ENCODE measurements around the gene HTT. TPM values are rescaled to one million over a fixed set of nuclear protein-coding genes. Genes with fewer than 3 reads are reported as not detected.

The HTT gene
- total and polyA plus RNA-seq, 2 of the 8 experiments (the other 6 are each of a cell fraction or from before 2014, with no cell fraction given), result 24.0 to 71.0 TPM

DNA sequence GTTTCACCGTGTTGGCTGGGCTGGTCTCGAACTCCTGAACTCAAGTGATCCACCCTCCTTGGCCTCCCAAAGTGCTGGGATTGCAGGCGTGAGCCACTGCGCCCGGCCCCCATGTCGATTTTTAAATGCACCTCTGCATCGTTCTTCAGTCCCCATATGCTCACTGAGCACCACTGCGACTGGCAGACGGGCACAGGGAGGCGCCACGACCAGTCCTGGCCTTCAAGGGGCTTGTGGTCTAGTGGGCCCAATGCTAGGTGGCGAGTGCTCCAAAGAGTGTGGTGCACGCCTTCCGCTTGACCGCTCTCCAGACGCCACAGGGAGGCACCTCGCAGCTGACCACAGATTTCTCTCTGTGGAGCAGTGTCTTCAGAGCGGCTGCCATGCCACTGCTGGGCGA lies 162.8 kb downstream of the HTT start:
- Histone ChIP-seq H2BK15ac (ENCODE audit: low read length) (no peak overlapping the region), H4K91ac (replicated peaks; ENCODE audit: insufficient read length, low read length) (no peak overlapping the region), H4K20me1 (replicated peaks in 1 of 2; ENCODE audit: control insufficient read depth in 1 of 2, insufficient read depth in 2 of 2, low read length in 2 of 2) (peaks cover 35 to 54% of the 10 kb centered on the region in 2 experiments), H3K4me3 (ENCODE audit: extremely low read depth in 1 of 4, insufficient read depth in 2 of 4, low read depth in 3 of 4, low read length in 4 of 4) (no peak overlapping the region), H3K79me2 (ENCODE audit: control insufficient read depth in 1 of 2, insufficient read depth in 2 of 2, low read length in 2 of 2) (no peaks in the 10 kb centered on the region), H4K8ac (ENCODE audit: extremely low read depth, insufficient read depth, low read length) (peak overlapping the region; percentile 3; the same call in 1 of the 2 replicates), H3K4me1 (replicated peaks in 1 of 4; ENCODE audit: control insufficient read depth in 3 of 4, insufficient read depth in 4 of 4, low read length in 3 of 4) (peaks cover 0 to 17% (median 13%) of the 10 kb centered on the region in 4 experiments; a peak in 6 of 7 replicates), H2AK5ac (ENCODE audit: low read depth, low read length) (no peak overlapping the region), H3K36me3 (ENCODE audit: control insufficient read depth in 2 of 4, insufficient read depth in 4 of 4, low read length in 3 of 4) (peaks cover 5 to 46% (median 27%) of the 10 kb centered on the region in 4 experiments; a peak in 6 of 8 replicates), H2BK12ac (ENCODE audit: low read depth, low read length) (no peak overlapping the region), H3K18ac (ENCODE audit: extremely low read depth, low read length) (no peak overlapping the region), H3K23me2 (ENCODE audit: low read depth, low read length) (no peaks in the 10 kb centered on the region), H2BK120ac (replicated peaks; ENCODE audit: low read depth, low read length) (no peak overlapping the region), H3K4me2 (ENCODE audit: insufficient read depth in 1 of 2, low read depth in 2 of 2, low read length in 2 of 2) (peak overlapping the region; percentile 4 to 60; a peak in 3 of 4 replicates), H2AFZ (ENCODE audit: low read length) (no peak overlapping the region), H3K4ac (replicated peaks; ENCODE audit: insufficient read length, low read depth, low read length) (no peak overlapping the region), H3K27me3 (replicated peaks in 1 of 4; ENCODE audit: control insufficient read depth in 3 of 4, extremely low read depth in 1 of 4, insufficient read depth in 3 of 4, low read length in 3 of 4) (peaks cover 8 to 53% (median 31%) of the 10 kb centered on the region in 4 experiments), H3K14ac (ENCODE audit: insufficient read length) (no peak overlapping the region), H3K23ac (ENCODE audit: insufficient read length) (no peak overlapping the region), H3K9ac (replicated peaks in 1 of 4; ENCODE audit: extremely low read depth in 1 of 4, low read depth in 3 of 4, low read length in 3 of 4) (no peak overlapping the region), H3K9me3 (ENCODE audit: insufficient read depth in 2 of 2, low read depth in 1 of 2, low read length in 1 of 2) (no peaks in the 10 kb centered on the region), H2BK20ac (ENCODE audit: low read length) (no peak overlapping the region), H3K79me1 (ENCODE audit: low read depth, low read length) (no peaks in the 10 kb centered on the region; the same call in 1 of the 2 replicates), H4K5ac (ENCODE audit: insufficient read length, low read depth, low read length) (no peak overlapping the region), H3K27ac (ENCODE audit: low read depth, low read length) (no peak overlapping the region), H2BK5ac (ENCODE audit: low read depth, low read length) (no peak overlapping the region), H3K56ac (replicated peaks; ENCODE audit: insufficient read length, low read depth, low read length) (no peak overlapping the region)
- CTCF ChIA-PET (ENCODE audit: partially characterized antibody), result interaction anchor here (0.7 to 1.0 kb wide), 2 partner anchors 12 to 116 kb away, joined by 3 read pairs; partner anchors contain the start of gene MSANTD1
- DNase-seq (ENCODE audit: low read depth in 1 of 2, low spot score in 2 of 2) (no peak), FAIRE-seq (no peak)
- POLR2A ChIA-PET (ENCODE audit: partially characterized antibody), result interaction anchor here (0.8 kb wide), 1 partner anchor 127 kb away, joined by 3 read pairs; no protein-coding TSS in a partner anchor
- 62% methylated on average over 19 of the region's 19 CpGs; no CpG with 5 or more reads in 1 of the 2 experiments for WGBS, 2 experiments (ENCODE audit: extremely low coverage in 1 of 2, insufficient coverage in 1 of 2, insufficient read length in 1 of 2, insufficient replicate concordance in 2 of 2, low coverage in 1 of 2, low lambda C conversion rate in 2 of 2, missing lambda C conversion rate in 1 of 2)
- TF ChIP-seq FOSL1 (IDR thresholded peaks at IDR 0.05; ENCODE audit: insufficient read depth, low read depth, low read length) (no peak), RAD21 (IDR thresholded peaks at IDR 0.05 in 1 of 2, conservative IDR thresholded peaks at IDR 0.05 in 1 of 2; ENCODE audit: low read depth in 2 of 2, low read length in 2 of 2) (0 out of 4 replicates have a peak, but pooled peaks of 1 of the 2 experiments have one; percentile 7)
